Daoy (cell line): ENCODE data around the gene KCNIP1. TPM values are rescaled to one million over a fixed set of nuclear protein-coding genes. Genes with fewer than 3 reads are reported as not detected.
"Not testable (repeated sequence)": the region's sequence is repeated elsewhere in the genome, so short reads cannot be mapped to it uniquely, and the experiment has no call there.

Source experiments
- DNase-seq: peaks from one replicate; pipeline ENCODE4 v3.0.0-alpha.2; 2015; ENCODE audit warnings: low read depth
- total RNA-seq: library from RNA; depleted of rRNA; stranded (reverse); fragments of >200 nt; shearing (Covaris generic); gene quantifications from 2 replicates; pipeline ENCODE4 v1.2.3, GENCODE V29; 2014

Gene KCNIP1
- total RNA-seq, 1 experiment from 2014 or later = 1.9 TPM

DNA sequence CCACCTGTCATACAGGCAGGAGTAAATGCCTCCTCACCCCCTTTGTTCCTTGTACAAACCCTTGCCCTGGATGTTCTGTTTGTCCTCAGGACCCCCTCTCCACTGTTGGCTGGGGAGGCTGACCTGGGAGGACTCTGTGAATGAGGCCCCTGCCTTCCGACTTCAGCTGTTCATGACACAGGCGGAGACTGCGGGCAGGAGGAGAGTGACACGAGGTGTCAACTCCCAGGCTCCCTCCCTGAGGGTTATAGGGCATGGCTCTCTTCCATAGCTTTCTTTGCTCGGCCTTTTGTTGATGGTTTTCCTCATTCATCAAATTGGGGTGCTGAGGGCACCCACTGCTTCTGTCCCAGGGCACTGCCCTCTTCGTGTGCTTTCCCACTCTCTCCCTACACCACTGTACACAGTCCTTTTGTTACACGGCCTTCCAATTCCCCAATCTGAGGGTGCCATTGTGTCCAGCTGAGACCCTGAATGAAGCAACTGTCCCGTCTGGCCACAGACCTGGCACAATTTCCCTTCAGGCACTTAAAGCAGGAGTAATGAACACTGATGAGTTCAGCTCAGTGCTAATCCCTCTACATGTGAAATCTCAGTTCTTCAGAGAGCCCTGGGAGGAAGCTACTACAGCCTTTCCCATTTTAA is 33.8 kb downstream of the KCNIP1 start:
- DNase-seq = no peak

DNA sequence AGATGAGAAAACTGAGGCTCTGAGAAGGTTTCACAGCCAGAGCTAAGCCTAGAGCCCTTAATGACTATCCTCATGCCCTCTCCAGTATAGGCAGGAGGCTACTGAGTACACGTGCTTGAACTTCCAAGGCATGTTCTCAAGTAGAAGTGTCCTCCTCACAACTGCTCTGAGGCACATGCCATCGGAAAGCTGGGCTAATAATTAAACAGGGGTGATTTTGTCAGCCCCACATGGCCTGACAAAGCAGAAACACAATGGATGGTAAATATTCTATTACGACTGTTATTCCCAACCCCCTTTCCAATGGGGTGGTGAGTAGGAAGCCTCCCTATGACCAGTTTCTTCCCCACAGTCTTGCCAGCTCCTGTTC is 34.3 kb downstream of the KCNIP1 start:
- no peak for DNase-seq

DNA sequence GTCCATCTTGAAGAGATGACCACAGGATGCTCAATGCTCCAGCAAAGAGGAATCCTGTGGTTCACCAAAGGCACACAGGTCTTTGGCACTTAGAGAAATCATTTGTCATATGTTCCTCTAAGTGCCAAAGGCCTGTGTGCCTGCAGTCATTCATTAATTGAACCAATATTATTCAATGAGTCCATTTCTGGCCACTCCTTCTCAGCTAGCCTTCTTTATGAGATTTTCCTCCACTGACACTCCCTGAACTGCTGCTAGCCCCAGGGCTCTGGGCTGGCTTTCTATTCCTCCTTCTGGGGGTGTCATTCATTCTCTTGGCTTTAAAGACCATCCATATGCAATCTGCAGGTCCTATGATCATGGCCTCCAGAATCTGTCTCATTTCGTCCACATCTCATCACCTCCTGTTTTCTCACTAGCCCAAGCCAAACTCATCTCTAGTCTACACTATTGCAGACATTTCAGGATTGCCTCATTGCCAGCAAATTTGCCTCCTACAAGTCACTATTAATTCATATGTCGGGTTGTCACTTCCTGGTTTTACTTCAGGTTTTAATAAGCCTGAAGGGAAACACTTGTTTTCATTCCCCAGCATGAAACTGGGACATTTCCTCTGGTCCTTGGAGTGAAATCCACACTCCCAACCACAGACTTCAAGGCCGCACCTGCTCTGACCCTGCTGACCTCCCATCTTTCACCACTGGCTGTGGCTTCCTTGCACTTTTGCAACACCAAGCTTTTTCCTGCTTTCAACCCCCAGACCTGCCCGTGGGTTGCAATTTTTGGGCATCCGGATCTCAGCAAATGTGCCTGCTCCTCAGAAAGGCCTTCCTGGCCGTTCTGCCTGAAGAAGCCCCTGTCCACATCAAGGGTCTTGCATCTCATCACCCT is 35.1 kb downstream of the KCNIP1 start:
- DNase-seq = no peak

GRCh38 chr5:170540271-170540670 is 36.5 kb downstream of the KCNIP1 start:
- DNase-seq = no peak

- DNase-seq = peak; percentile 22
Measured at GRCh38 chr5:170541146-170541769, 37.4 kb downstream of the KCNIP1 start.

GRCh38 chr5:170542691-170543293 is 39.0 kb downstream of the KCNIP1 start:
- DNase-seq = no peak

- DNase-seq = no peak
Measured at GRCh38 chr5:170545313-170545712, 41.5 kb downstream of the KCNIP1 start.

GRCh38 chr5:170545811-170546210 is 42.0 kb downstream of the KCNIP1 start:
- DNase-seq = no peak

- no peak for DNase-seq
Measured at GRCh38 chr5:170546282-170546681, 42.5 kb downstream of the KCNIP1 start.

DNA sequence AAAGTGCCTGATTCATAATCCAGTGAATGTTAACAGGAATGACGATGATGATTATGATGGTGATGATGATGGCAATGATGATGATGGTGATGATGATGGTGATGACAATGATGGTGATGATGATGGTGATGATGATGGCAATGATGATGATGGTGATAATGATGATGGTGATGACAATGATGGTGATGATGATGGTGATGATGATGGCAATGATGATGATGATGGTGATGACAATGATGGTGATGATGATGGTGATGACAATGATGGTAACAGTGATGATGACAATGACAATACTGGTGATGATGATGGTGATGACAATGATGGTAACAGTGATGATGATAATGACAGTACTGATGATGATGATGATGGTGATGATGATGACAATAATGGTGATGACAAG is 46.6 kb downstream of the KCNIP1 start:
- not testable (repeated sequence) for DNase-seq

- DNase-seq = peak; percentile 20
Measured at GRCh38 chr5:170551076-170551475, 47.3 kb downstream of the KCNIP1 start.

DNA sequence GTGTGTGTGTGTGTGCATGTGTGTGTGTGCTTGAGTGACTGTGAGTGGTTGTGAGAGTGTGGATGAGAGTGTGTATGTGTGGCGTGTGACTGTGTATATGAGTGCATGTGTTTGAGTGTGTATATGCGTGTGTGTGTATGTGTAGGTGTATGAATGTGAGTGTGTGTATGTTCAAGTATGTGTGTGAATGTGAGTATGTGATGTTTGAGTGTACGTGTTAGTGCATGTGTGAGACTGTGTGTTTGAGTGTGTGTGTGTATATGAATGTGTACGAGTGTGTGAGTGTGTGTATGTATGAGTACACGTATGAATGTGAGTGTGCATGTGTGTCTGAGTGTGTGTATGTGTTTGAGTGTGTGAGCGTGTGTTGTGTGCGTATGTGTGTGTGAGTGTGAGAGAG is 47.8 kb downstream of the KCNIP1 start:
- DNase-seq = no peak

- DNase-seq = peak; percentile 94
Measured at GRCh38 chr5:170552621-170553115, 48.8 kb downstream of the KCNIP1 start.

DNA sequence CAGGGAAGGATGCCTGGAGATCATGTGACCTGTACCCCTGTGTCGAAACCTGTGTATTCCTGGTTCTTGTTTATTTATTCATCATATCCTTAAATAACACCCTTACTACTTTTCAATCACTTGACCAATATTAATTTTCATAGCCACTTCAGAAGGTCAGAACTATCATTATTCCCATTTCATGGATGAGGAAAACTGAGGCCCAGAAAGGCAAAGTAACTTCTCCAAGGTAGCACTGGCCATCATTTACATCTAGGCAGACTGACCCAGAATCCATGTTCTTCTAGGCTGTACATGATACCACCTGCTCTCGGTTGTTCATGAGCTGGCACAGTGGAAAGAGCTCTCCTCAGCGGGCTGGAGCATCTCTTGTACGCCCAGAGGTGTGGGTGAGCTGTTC is 49.4 kb downstream of the KCNIP1 start:
- DNase-seq = no peak

DNA sequence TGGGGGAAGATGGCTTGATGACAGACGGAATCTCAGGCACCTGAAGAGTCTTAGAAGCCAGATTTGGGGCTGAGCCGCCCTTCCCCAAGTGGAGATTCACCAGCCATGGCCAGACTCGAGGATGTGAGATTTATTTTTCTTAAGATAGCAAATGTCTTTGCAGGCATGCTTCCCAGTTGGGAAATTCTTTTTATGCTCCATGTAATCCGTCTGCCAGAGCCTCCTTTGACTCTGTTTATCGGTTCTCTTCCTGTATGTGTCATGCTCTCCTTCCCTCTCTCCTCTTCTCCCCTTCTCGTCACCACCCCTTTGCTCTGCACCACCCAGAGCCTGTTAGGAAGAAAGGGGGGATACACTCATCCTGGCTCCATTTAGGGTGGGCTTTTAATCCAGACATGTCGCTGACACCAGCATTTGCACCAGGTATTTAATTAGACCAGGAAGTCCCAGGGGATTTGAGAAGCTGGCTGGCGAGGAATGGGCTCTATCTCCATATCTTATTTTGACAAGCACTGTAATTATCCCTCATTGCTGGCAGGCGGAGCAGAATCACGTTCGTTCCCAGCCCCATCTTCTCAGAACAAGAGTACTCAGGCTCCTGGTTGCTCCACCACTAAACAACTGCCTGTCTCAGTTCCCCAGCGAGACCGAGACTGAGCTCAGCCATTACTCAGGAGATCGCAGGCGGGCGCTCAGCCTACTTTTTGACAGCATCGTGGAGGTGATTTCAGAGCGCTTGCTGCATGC is 50.9 kb downstream of the KCNIP1 start:
- DNase-seq = peak; percentile 55

DNA sequence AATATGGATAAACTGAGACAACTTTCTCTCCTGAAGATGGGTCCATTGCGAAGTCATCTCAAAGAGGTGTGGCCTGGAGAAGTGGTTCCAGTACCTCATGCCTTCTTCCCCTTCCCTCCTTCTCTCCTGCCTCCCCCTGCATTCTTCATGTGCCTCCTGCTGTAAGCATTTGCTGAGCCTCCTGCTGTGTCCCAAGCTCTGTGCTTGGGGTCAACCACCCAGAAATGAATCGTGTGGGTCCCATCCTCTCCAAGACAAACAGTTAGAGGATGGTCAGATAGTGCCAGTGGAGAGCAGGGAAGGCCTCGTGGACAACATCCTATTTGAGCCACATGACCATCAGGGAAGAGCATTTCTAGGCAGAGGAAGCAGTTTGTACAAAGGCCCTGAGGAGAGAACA is 53.5 kb downstream of the KCNIP1 start:
- no peak for DNase-seq

DNA sequence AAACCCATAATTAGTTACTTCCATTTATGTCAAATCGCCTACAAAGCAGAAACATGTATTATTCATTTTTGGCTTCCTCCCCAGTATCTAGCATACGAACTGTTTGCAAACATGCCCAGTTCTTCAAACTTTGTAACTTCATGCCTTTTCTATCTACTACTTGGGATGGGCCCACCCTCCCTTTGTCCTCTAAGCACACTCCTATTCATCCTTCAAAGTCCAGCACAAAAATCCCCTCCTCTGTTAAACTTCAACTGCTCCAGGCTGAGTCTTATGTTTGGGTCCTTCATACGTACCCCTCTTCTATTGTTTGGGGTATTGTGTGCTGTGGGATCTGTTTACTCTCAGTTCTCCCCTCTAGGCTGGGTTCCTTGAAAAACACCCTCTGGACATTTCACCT is 55.5 kb downstream of the KCNIP1 start:
- no peak for DNase-seq

DNA sequence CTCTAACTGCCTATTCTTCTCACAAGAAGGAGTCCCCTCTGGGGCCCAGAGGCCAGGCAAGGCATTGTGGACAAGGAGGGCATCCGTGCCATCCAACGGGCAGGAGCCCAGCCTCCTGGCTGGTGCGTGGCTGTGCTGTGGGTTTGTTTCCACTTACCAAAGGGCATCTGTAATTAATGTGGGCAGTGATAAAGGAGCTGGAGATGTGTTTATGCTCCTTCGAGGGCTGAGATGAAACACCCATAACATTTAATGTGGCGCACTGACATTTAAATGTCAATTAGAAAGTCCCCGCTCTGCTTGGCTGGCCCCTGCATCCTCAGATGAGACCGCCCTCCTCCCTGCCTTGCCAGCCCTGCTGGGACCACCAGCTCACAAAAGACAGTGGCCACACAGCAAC is 57.1 kb downstream of the KCNIP1 start:
- no peak for DNase-seq

GRCh38 chr5:170562166-170562874 is 58.5 kb downstream of the KCNIP1 start:
- DNase-seq = no peak

DNA sequence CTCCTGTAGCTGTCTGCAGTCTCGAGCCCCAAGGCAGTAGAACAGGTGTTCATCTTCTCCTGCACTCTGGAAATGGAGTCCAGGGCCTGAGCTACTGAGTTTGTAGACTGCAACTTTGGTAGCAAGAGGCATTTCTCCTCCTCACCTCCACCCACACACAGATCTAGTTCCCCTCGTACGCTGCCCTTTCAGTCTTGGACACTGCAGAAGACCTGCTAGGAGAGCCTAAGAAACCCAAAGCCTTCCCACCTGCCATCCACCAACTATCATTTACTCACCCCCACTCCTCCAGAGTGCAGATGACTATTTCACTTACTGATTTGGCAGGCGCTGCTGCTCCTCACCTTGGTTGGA is 59.0 kb downstream of the KCNIP1 start:
- no peak for DNase-seq
